ENCODE measurements around the gene IARS1.
A peak's percentile ranks its signal among the peaks of the same experiment; 100 is the strongest.

Gene IARS1

GRCh38 chr9:92313624-92314012 lies 20.1 kb upstream of the IARS1 start:
- DNase-seq (ENCODE audit: low read depth): no peak
- TF ChIP-seq CTCF (IDR thresholded peaks at IDR 0.05; ENCODE audit: insufficient read depth, low read depth, low read length, missing control alignments): no peak

GRCh38 chr9:92312887-92313623 lies 19.6 kb upstream of the IARS1 start:
- DNase-seq (ENCODE audit: low read depth): no peak
- no peak overlapping the region for H3K4me3 ChIP-seq (ENCODE audit: low read depth, low read length)
- no peak for TF ChIP-seq CTCF (IDR thresholded peaks at IDR 0.05; ENCODE audit: insufficient read depth, low read depth, low read length, missing control alignments)

More at GRCh38 chr9:92313624-92314012, 20.1 kb upstream of the IARS1 start:
- H3K4me3 ChIP-seq (ENCODE audit: low read depth, low read length): no peak overlapping the region

DNA sequence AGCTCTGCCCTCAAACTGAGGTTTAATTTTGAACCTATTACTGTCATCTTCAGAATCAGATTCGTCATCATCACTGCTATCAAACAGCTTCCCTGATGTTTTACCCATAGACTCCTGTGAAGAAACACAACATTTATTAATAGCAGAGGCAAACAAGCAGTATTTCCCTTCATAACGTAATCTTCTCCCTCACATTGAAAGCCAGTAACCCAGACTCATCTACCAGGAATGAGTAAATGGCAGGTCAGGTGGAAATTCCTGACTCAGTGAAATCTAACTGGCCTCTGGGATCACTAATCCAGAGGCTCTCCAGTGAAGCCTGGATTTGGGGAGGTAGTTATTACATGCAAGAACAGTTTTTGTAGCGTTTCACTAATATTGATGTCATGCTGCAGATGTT lies 17.1 kb upstream of the IARS1 start:
- TF ChIP-seq CTCF (IDR thresholded peaks at IDR 0.05; ENCODE audit: insufficient read depth, low read depth, low read length, missing control alignments): no peak
- no peak for DNase-seq (ENCODE audit: low read depth)
- no peak overlapping the region for H3K4me3 ChIP-seq (ENCODE audit: low read depth, low read length)

DNA sequence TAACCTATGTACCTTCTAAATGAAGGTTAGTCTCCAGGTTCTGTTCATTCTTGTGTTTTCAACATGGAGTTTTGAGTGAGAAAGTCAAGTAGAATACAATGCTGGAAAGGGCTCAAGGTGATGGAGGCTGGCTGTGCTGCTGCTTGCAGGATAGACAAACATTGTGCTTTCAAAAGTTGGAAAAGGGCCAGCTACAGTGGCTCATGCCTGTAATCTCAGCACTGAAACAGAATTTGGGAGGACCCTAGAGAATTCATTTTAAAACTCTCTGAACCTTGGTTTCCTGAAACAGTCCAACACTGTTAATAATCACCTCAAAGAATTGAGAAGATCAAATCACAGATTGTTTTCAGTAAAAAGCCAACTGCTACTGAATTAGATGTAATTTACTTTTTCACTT lies 15.4 kb upstream of the IARS1 start:
- no peak for TF ChIP-seq CTCF (IDR thresholded peaks at IDR 0.05; ENCODE audit: insufficient read depth, low read depth, low read length, missing control alignments)
- peak; percentile 10 for DNase-seq (ENCODE audit: low read depth)
- no peak overlapping the region for H3K4me3 ChIP-seq (ENCODE audit: low read depth, low read length)

DNA sequence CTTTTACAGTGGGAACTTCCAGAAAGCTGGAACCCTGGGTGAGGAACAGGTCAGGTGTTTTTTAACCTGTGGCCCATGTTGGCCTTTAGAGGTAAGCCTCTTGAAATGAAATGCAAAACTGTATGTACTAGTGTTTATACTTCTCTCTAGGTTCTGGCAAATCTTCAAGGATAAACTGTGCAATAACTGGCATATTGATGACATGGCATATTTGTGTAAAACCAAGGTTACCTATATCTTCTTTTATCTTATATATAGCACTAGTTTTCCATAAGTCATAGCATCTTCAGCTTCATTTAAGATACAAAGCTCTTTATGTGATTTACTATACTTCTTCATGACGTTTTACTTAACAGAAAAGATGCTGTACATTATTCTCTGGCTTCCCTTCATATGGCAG lies 7.4 kb upstream of the IARS1 start:
- no peak overlapping the region for H3K4me3 ChIP-seq (ENCODE audit: low read depth, low read length)
- DNase-seq (ENCODE audit: low read depth): no peak
- no peak for TF ChIP-seq CTCF (IDR thresholded peaks at IDR 0.05; ENCODE audit: insufficient read depth, low read depth, low read length, missing control alignments)

GRCh38 chr9:92299116-92299515 lies 5.6 kb upstream of the IARS1 start:
- no peak for TF ChIP-seq CTCF (IDR thresholded peaks at IDR 0.05; ENCODE audit: insufficient read depth, low read depth, low read length, missing control alignments)
- peak; percentile 51 for DNase-seq (ENCODE audit: low read depth)
- H3K4me3 ChIP-seq (ENCODE audit: low read depth, low read length): no peak overlapping the region

DNA sequence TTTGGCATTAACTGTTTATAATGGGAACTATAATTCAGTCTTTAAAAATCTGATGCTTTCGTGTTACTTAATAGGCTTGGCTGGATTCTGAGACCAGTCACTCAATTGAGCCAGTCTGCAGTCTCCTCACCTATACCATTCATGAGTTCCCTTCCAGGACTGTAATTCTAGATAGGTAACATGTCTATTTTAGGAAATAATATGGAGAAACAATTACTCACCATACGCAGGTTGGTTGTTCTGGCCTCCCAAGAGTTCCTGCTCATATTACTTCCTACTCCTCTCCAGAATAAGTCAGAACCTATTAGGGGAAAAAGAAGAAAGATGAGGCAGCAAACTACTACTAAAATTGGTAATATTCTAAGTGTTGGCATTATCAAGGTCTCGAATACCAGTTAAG lies 4.5 kb upstream of the IARS1 start:
- H3K4me3 ChIP-seq (ENCODE audit: low read depth, low read length): peak overlapping the region; percentile 28
- TF ChIP-seq CTCF (IDR thresholded peaks at IDR 0.05; ENCODE audit: insufficient read depth, low read depth, low read length, missing control alignments): no peak
- DNase-seq (ENCODE audit: low read depth): no peak

Data from GM12865 (cell line).